H9 (cell line): ENCODE measurements around the gene P4HA2. TPM values are rescaled to one million over a fixed set of nuclear protein-coding genes. Genes with fewer than 3 reads are reported as not detected.

Source experiments
- DNase-seq: peaks from one replicate; pipeline ENCODE4 v3.0.0-alpha.2; 2017
- H2AFZ ChIP-seq: one replicate; pipeline ENCODE4 v1.6.1; 2013; ENCODE audit warnings: mild to moderate bottlenecking, low read length, control low read depth, moderate library complexity
- H2AK5ac ChIP-seq: 2 replicates; pipeline ENCODE4 v1.6.1; 2013; ENCODE audit warnings: low read length, control low read depth, mixed read lengths; ENCODE audit not compliant: insufficient read length
- H2BK120ac ChIP-seq: one replicate; pipeline ENCODE4 v1.6.1; 2013; ENCODE audit warnings: low read depth, mild to moderate bottlenecking, low read length, control low read depth, inconsistent platforms; ENCODE audit not compliant: poor library complexity, severe bottlenecking
- H2BK12ac ChIP-seq: 2 replicates; pipeline ENCODE4 v1.6.1; 2013; ENCODE audit warnings: low read length, control low read depth, mixed read lengths, low read depth; ENCODE audit not compliant: insufficient read length
- H2BK15ac ChIP-seq: 2 replicates; pipeline ENCODE4 v1.6.1; 2013; ENCODE audit warnings: low read depth, low read length, control low read depth
- H2BK20ac ChIP-seq: one replicate; pipeline ENCODE4 v1.6.1; 2013; ENCODE audit warnings: low read depth, mild to moderate bottlenecking, low read length, control low read depth, inconsistent platforms; ENCODE audit not compliant: poor library complexity, severe bottlenecking
- H2BK5ac ChIP-seq: 2 replicates; pipeline ENCODE4 v1.6.1; 2013; ENCODE audit warnings: low read length, control low read depth, mixed read lengths; ENCODE audit not compliant: insufficient read length
- H3K14ac ChIP-seq: 2 replicates; pipeline ENCODE4 v1.6.1; 2013; ENCODE audit warnings: low read length, control low read depth; ENCODE audit not compliant: insufficient read depth
- H3K18ac ChIP-seq: 2 replicates; pipeline ENCODE4 v1.6.1; 2013; ENCODE audit warnings: low read depth, mild to moderate bottlenecking, mixed read lengths, low read length, control low read depth; ENCODE audit not compliant: insufficient read length
- H3K23ac ChIP-seq: 2 replicates; pipeline ENCODE4 v1.6.1; 2013; ENCODE audit warnings: low read length, control low read depth, mixed read lengths, low read depth; ENCODE audit not compliant: insufficient read length
- H3K23me2 ChIP-seq: 2 replicates; pipeline ENCODE4 v1.6.1; 2013; ENCODE audit warnings: low read depth, mild to moderate bottlenecking, mixed read lengths, low read length, control low read depth; ENCODE audit not compliant: insufficient read length, poor library complexity, severe bottlenecking
- H3K27ac ChIP-seq: 2 replicates; pipeline ENCODE4 v1.5.1; 2013; ENCODE audit warnings: low read length, control low read depth, mixed read lengths, low read depth; ENCODE audit not compliant: insufficient read length
- H3K27me3 ChIP-seq: 2 replicates; pipeline ENCODE4 v1.6.1; 2013; ENCODE audit warnings: low read length, control low read depth, inconsistent platforms; ENCODE audit not compliant: insufficient read depth
- H3K4ac ChIP-seq: 2 replicates; pipeline ENCODE4 v1.6.1; 2013; ENCODE audit warnings: low read depth, mild to moderate bottlenecking, control low read depth, inconsistent platforms, low read length, moderate library complexity
- H3K4me1 ChIP-seq: 2 replicates; pipeline ENCODE4 v1.6.1; 2013; ENCODE audit warnings: low read length, control low read depth, inconsistent platforms; ENCODE audit not compliant: insufficient read depth
- H3K4me2 ChIP-seq: 2 replicates; pipeline ENCODE4 v1.6.1; 2013; ENCODE audit warnings: low read length, control low read depth, mixed read lengths; ENCODE audit not compliant: insufficient read length, insufficient read depth
- H3K56ac ChIP-seq: 2 replicates; pipeline ENCODE4 v1.6.1; 2013; ENCODE audit warnings: low read depth, mild to moderate bottlenecking, mixed read lengths, low read length, control low read depth; ENCODE audit not compliant: insufficient read length
- H3K79me1 ChIP-seq: 2 replicates; pipeline ENCODE4 v1.6.1; 2013; ENCODE audit warnings: low read depth, mild to moderate bottlenecking, moderate library complexity, low read length, control low read depth, inconsistent platforms; ENCODE audit not compliant: insufficient read depth, poor library complexity, severe bottlenecking
- H3K79me2 ChIP-seq: 2 replicates; pipeline ENCODE4 v1.6.1; 2013; ENCODE audit warnings: low read length, control low read depth, inconsistent platforms; ENCODE audit not compliant: insufficient read depth
- H3K9ac ChIP-seq: 2 replicates; pipeline ENCODE4 v1.6.1; 2013; ENCODE audit warnings: low read length, control low read depth, mixed read lengths; ENCODE audit not compliant: insufficient read length; ENCODE audit errors: extremely low read depth
- H3K9me3 ChIP-seq: one replicate; pipeline ENCODE4 v1.6.1; 2013; ENCODE audit warnings: low read depth, low read length, inconsistent platforms; ENCODE audit not compliant: control insufficient read depth
- H3T11ph ChIP-seq: one replicate; pipeline ENCODE4 v1.6.1; 2013; ENCODE audit warnings: mild to moderate bottlenecking, low read length, control low read depth, inconsistent platforms
- H4K20me1 ChIP-seq: one replicate; pipeline ENCODE4 v1.6.1; 2013; ENCODE audit not compliant: control insufficient read depth, insufficient read length, insufficient read depth
- H4K5ac ChIP-seq: 2 replicates; pipeline ENCODE4 v1.6.1; 2013; ENCODE audit warnings: low read depth, mild to moderate bottlenecking, mixed read lengths, low read length, control low read depth; ENCODE audit not compliant: insufficient read length
- H4K8ac ChIP-seq: replicated peaks from 2 replicates; pipeline ENCODE4 v1.6.1; 2013; ENCODE audit warnings: low read length, control low read depth, mixed read lengths, low read depth; ENCODE audit not compliant: insufficient read length
- H4K91ac ChIP-seq: 2 replicates; pipeline ENCODE4 v1.6.1; 2013; ENCODE audit warnings: low read depth, mild to moderate bottlenecking, moderate library complexity, mixed read lengths, low read length, control low read depth; ENCODE audit not compliant: insufficient read length
- H3K27ac Mint-ChIP-seq, 3 experiments: 2 replicates in 2 of 3; 3 replicates in 1 of 3; pipeline ENCODE4 v1.8.0; 2020 to 2021; ENCODE audit warnings: mixed read lengths in 3 of 3, mild to moderate bottlenecking in 1 of 3, moderate library complexity in 1 of 3
- H3K27me3 Mint-ChIP-seq: 2 replicates; pipeline ENCODE4 v1.8.0; 2021; ENCODE audit warnings: low read depth, mild to moderate bottlenecking, moderate library complexity, mixed read lengths
- H3K36me3 Mint-ChIP-seq, 3 experiments: 2 replicates in 2 of 3; 3 replicates in 1 of 3; pipeline ENCODE4 v1.8.0; 2020 to 2021; ENCODE audit warnings: low read depth in 3 of 3, mixed read lengths in 3 of 3; ENCODE audit not compliant: insufficient read depth in 1 of 3
- H3K4me1 Mint-ChIP-seq, 2 experiments: 2 replicates each; pipeline ENCODE4 v1.8.0; 2020; ENCODE audit warnings: mixed read lengths in 2 of 2
- H3K4me3 Mint-ChIP-seq, 2 experiments: 2 replicates in 1 of 2; 3 replicates in 1 of 2; pipeline ENCODE4 v1.8.0; 2020 to 2021; ENCODE audit warnings: mild to moderate bottlenecking in 2 of 2, mixed read lengths in 2 of 2, moderate library complexity in 1 of 2
- H3K9me3 Mint-ChIP-seq, 2 experiments: 2 replicates in 1 of 2; 3 replicates in 1 of 2; pipeline ENCODE4 v1.8.0; 2020; ENCODE audit warnings: mild to moderate bottlenecking in 2 of 2, mixed read lengths in 2 of 2, moderate library complexity in 1 of 2
- CTCF ChIP-seq: fragments of 200-600 bp; sonication (generic); conservative IDR thresholded peaks from 3 replicates; pipeline ENCODE4 v1.8.0; 2021; ENCODE audit warnings: antibody characterized with exemption, mild to moderate bottlenecking
- WGBS: extraction: QIAGEN DNeasy Blood & Tissue Kit; methylation state at CpG from one replicate; pipeline ENCODE4 v1.1.7; 2013; ENCODE audit warnings: missing lambda C conversion rate, low lambda C conversion rate, mixed read lengths; ENCODE audit not compliant: insufficient read length; ENCODE audit errors: extremely low coverage; 5-methylcytosine and 5-hydroxymethylcytosine counted together
- total RNA-seq: library from RNA; stranded (reverse); gene quantifications from 2 replicates; pipeline ENCODE4 v1.2.1, GENCODE V29; 2021

P4HA2 gene
- total RNA-seq, 1 experiment from 2014 or later: 15.3 TPM

DNA sequence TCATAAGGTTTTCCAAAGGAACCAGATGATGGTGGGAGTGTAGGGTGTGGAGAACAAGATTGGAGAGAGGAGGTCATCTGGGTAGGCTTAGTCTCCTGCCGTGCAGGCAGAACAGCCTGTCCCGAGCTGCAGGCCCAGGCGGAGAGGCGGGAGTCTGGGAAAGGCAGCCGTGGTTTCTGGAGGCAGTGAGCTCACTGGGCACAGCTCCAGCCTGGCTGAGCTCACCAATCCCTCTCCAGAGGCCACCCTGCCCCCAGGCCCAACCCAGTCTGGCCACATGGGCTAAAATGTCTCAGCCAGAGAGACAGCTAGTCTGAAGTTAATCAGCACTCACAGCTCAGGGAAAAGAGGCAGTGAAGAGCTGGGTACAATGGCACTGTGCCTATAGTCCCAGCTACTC lies 12.3 kb downstream of the P4HA2 start:
- H3K27me3 ChIP-seq: no peaks in the 10 kb centered on the region
- H3K18ac ChIP-seq: no peak overlapping the region
- DNase-seq: no peak
- no peak overlapping the region for H2AK5ac ChIP-seq
- H2BK20ac ChIP-seq: no peak overlapping the region
- no peak overlapping the region for H3K9ac ChIP-seq
- no peak overlapping the region for H2AFZ ChIP-seq
- no peak overlapping the region for H3T11ph ChIP-seq
- H3K36me3 Mint-ChIP-seq: peaks cover 0 to 4% (median 0%) of the 10 kb centered on the region in 3 experiments; a peak in 1 of 7 replicates
- no peak overlapping the region for H4K8ac ChIP-seq
- H2BK15ac ChIP-seq: no peak overlapping the region
- H4K91ac ChIP-seq: no peak overlapping the region
- no peak overlapping the region for H2BK5ac ChIP-seq
- H3K4me1 Mint-ChIP-seq: peaks cover 6 to 10% of the 10 kb centered on the region in 2 experiments
- no peak overlapping the region for H3K56ac ChIP-seq
- H3K23me2 ChIP-seq: no peaks in the 10 kb centered on the region
- H3K9me3 ChIP-seq: no peaks in the 10 kb centered on the region
- no peaks in the 10 kb centered on the region for H3K79me2 ChIP-seq
- H4K20me1 ChIP-seq: no peaks in the 10 kb centered on the region
- H3K27ac ChIP-seq: no peak overlapping the region
- WGBS: no CpG with 5 or more reads among the region's 5 CpGs
- H2BK120ac ChIP-seq: no peak overlapping the region
- H3K4me3 Mint-ChIP-seq: no peak overlapping the region
- no peak overlapping the region for H4K5ac ChIP-seq
- H3K4me2 ChIP-seq: no peak overlapping the region
- TF ChIP-seq CTCF: no peak
- no peaks in the 10 kb centered on the region; the same call in 1 of the 2 replicates for H3K4me1 ChIP-seq
- no peak overlapping the region; the same call in 1 of the 2 replicates for H3K14ac ChIP-seq
- H3K9me3 Mint-ChIP-seq: no peaks in the 10 kb centered on the region
- no peak overlapping the region for H2BK12ac ChIP-seq
- H3K27ac Mint-ChIP-seq: no peak overlapping the region
- H3K23ac ChIP-seq: no peak overlapping the region
- H3K4ac ChIP-seq: no peak overlapping the region
- no peaks in the 10 kb centered on the region for H3K79me1 ChIP-seq
- H3K27me3 Mint-ChIP-seq: no peaks in the 10 kb centered on the region
